Subcutaneous preadipocyte (primary cell): Measurements from ENCODE around the gene GPR153. TPM values are rescaled to one million over a fixed set of nuclear protein-coding genes. Genes with fewer than 3 reads are reported as not detected.

Experiments
- total RNA-seq: library from RNA; depleted of rRNA; stranded (reverse); fragments of >200 nt; gene quantifications from 2 replicates; pipeline ENCODE4 v1.2.3, GENCODE V29; 2012

Gene GPR153
- 3.3 and 3.7 TPM in 2 replicates for total RNA-seq

GRCh38 chr1:6260961-6261614 lies at the start of gene GPR153:
TSS of gene GPR153 (minus strand) at chr1:6261098. CDS start at chr1:6254905, 6,193 bp downstream.

DNA sequence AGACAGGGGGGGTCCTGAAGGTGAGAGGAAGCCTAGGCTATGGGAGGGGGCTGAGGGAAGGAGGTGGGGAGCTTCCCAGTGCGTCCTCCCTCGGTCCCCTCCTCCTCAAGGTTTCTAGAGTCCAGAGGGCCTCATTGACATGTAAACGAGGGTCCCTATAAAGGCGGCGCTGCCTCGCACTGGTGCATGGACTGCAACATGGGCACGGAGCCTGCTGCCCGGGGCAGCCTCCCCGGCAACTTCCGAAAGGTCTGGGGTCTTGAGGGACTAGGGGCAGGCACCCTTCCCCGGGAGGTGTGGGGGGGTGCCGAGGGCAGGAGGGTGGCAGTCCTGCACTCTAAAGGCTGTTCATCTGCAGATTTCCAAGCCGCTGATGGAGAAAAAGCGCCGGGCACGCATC lies 16.9 kb downstream of the GPR153 start, which contains the start of gene HES3:
TSS of gene HES3 (plus strand) at position 187 of the 400 bp plus-strand sequence. CDS start at position 374, 187 bp downstream.

DNA sequence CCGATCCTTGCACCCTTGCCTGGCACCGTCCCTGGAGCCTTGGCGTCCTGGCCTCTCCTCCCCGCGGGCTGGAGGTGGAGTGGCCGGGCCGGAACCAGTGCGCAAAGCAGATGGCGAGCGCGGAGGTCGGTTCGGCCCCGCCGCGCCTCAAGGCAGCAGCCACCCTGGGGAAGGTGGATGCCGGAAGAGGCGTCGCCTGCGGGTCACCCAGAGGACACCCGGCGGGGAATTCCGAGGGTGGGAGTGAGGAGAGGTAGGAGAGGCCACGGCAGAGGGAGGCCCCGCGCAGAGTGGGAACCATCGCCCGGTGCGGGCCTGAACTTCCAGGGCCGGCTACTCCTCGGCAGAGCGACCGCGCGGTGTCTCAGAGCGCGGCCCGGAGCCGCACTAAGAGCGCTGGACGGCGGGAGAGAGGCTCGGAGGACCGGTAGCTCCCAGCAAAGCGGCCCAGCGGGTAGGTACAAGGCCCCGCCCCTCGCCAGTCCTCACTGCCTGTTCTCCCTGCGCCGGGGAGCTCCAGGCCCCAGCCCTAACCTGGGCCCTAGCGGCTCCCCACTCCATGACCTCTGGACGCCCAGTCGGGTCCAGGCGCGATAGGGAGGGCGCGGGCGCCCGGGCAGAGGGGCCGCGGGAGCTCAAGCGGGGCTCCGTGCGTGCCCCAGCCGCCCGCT lies 54.9 kb downstream of the GPR153 start, which contains the start of gene RNF207:
TSS of gene RNF207 (plus strand) at position 271 of the 671 bp plus-strand sequence. CDS start 417 bp downstream, outside the sequence.

DNA sequence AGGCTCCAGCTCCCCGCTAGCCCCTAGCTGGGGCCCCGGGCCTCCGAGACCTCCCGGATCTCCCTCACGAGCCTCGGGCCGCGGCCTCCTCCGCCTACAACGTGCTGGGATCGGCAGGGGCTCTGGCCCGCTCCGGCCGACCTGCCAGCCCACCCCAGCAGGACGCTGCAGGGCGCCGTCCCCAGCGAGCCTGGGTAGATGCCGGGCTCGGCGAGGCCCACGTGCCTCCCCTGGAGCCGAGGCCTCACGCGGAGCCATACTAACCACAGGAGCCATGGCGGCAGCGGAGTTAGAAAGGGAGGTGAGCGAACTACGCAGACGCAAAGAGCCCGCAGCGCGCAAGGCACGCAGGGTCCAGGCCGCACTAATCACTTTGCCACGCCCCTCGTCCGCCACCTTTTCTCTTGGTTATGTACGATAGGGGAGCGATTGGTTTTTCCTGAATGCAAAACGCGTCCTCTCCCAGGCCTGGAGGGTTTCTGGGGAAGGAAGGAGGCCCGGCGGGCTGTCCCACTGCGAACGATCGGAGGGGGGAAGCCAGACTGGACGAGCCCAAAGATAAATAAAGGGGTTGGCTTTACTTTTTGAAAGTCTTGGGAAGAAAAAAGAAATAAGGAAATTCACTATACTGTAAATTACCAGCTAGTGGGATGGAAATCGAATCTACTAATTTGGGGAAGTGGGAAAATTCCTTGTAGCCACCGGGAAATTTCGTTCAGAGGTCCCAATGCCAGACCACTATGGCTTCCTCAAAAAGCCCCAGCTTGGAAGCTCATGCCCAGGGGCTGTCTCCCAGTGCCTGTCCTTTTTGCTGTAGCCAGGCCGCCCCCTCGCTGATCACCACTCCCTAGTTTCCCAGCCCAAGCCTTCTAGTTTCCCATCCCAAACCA lies 61.4 kb downstream of the GPR153 start, which contains the start of gene RPL22:
TSS of gene RPL22 (minus strand) at position 298 of the 890 bp plus-strand sequence. CDS start at position 276, 22 bp downstream.

Other genes with a start within 250 kb of the GPR153 start
- 2.9 and 4.1 TPM in 2 replicates for gene KCNAB2, start 215.2 kb downstream of the GPR153 start, total RNA-seq
- gene CHD5, start 80.8 kb downstream of the GPR153 start, total RNA-seq: under 0.01 TPM in 2 replicates
- 76.8 and 131 TPM in 2 replicates for gene RPL22, start 61.5 kb downstream of the GPR153 start, total RNA-seq
- 2.6 and 3.7 TPM in 2 replicates for gene RNF207, start 55.0 kb downstream of the GPR153 start, total RNA-seq
- 57.7 and 75.5 TPM in 2 replicates for gene ICMT, start 25.1 kb downstream of the GPR153 start, total RNA-seq
- not detected in 2 replicates for gene HES3, start 16.9 kb downstream of the GPR153 start, total RNA-seq
- 28.2 and 29.8 TPM in 2 replicates for gene ACOT7, start 132.7 kb upstream of the GPR153 start, total RNA-seq
- under 0.01 TPM in 1 of 2 replicates, not detected in the other for gene HES2, start 158.8 kb upstream of the GPR153 start, total RNA-seq
- not detected in 2 replicates for gene ESPN, start 163.7 kb upstream of the GPR153 start, total RNA-seq
- 0.37 and 3.1 TPM in 2 replicates for gene TNFRSF25, start 205.1 kb upstream of the GPR153 start, total RNA-seq
- gene PLEKHG5, start 230.6 kb upstream of the GPR153 start, total RNA-seq: 0.37 and 10.6 TPM in 2 replicates